ENCODE measurements around the gene NUCB2.

NUCB2 gene

GRCh38 chr11:17272801-17273200, 3.7 kb upstream of the NUCB2 start:
- no peak for DNase-seq

GRCh38 chr11:17273211-17273610, 3.3 kb upstream of the NUCB2 start:
- DNase-seq, result no peak

GRCh38 chr11:17273668-17274282, 2.8 kb upstream of the NUCB2 start:
- DNase-seq, result no peak

- peak in 1 of 3 experiments; percentile 38 for DNase-seq
Measured at GRCh38 chr11:17275400-17276235, 921 bp upstream of the NUCB2 start.

- peak; percentile 65 to 84 (median 82) for DNase-seq
Measured at GRCh38 chr11:17277024-17277584, 565 bp downstream of the NUCB2 start.

GRCh38 chr11:17280494-17281127, 4.1 kb downstream of the NUCB2 start:
- DNase-seq, result no peak

GRCh38 chr11:17286332-17286731, 9.8 kb downstream of the NUCB2 start:
- DNase-seq, result no peak

- DNase-seq, result no peak
Measured at GRCh38 chr11:17287058-17287457, 10.5 kb downstream of the NUCB2 start.

GRCh38 chr11:17291710-17292109, 15.2 kb downstream of the NUCB2 start:
- no peak for DNase-seq

- no peak for DNase-seq
Measured at GRCh38 chr11:17293311-17293710, 16.8 kb downstream of the NUCB2 start.

GRCh38 chr11:17294033-17294432, 17.5 kb downstream of the NUCB2 start:
- no peak for DNase-seq

GRCh38 chr11:17296852-17297559, 20.5 kb downstream of the NUCB2 start:
- DNase-seq, result no peak

GRCh38 chr11:17298302-17298701, 21.8 kb downstream of the NUCB2 start:
- DNase-seq, result no peak

GRCh38 chr11:17300372-17300771, 23.8 kb downstream of the NUCB2 start:
- DNase-seq, result no peak

GRCh38 chr11:17313349-17314231, 37.1 kb downstream of the NUCB2 start:
- DNase-seq, result no peak

- peak in 1 of 3 experiments; percentile 75 for DNase-seq
Measured at GRCh38 chr11:17314232-17314547, 37.7 kb downstream of the NUCB2 start.

GRCh38 chr11:17314904-17315426, 38.4 kb downstream of the NUCB2 start:
- DNase-seq, result no peak

GRCh38 chr11:17328871-17329494, 52.4 kb downstream of the NUCB2 start:
- DNase-seq, result no peak

- no peak for DNase-seq
Measured at GRCh38 chr11:17331669-17332068, 55.1 kb downstream of the NUCB2 start.

- no peak for DNase-seq
Measured at GRCh38 chr11:17333799-17334586, 57.5 kb downstream of the NUCB2 start.

All from NCI-H1417 (cell line).